Activated T-cell treated with anti-CD3 and anti-CD28 coated beads, Interleukin-2, amount 50 U/mL, for 1 hour (primary cell): ENCODE measurements around the gene USP9X.
A peak's percentile ranks its signal among the peaks of the same experiment; 100 is the strongest.
"Not testable (repeated sequence)": the region's sequence is repeated elsewhere in the genome, so short reads cannot be mapped to it uniquely, and the experiment has no call there.

Experiments
- DNase-seq: peaks from one replicate; pipeline ENCODE4 v3.0.0-alpha.2; 2020

Gene USP9X

GRCh38 chrX:41131766-41132165, 46.5 kb downstream of the USP9X start:
- no peak for DNase-seq

DNA sequence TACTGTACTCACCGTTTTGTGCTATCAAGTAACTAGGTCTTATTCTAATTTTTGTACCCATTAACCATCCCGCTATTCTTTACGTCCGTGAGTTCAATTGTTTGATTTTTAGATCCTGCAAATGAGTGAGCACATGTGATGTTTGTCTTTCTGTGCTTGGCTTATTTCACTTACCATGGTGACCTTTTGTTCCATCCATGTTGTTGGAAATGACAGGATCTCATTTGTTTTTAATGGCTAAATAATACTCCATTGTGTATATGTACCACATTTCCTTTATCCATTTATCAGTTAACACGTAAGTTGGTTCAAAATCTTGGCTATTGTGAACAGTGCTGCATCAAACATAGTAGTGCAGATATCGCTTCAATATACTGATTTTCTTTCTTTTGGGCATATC, 48.3 kb downstream of the USP9X start:
- no peak for DNase-seq

DNA sequence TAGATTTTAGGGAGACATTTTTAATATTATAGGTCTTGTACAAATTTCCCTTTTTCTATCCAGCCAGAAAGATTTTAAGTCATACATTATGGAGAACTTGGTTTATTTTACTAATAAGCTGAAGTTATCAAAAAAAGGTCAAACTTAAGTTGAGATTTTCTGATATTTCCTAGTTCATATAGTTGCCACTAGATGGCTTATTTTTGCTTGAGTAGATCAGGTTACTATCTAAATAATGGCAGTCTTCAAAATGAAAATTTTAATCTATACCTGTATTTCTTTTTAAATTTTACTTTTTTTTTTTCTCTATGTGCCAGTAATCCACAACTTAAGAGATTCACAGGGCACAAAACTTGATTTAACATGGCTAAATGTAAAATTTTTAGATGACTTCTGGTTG, 52.3 kb downstream of the USP9X start:
- DNase-seq: no peak

DNA sequence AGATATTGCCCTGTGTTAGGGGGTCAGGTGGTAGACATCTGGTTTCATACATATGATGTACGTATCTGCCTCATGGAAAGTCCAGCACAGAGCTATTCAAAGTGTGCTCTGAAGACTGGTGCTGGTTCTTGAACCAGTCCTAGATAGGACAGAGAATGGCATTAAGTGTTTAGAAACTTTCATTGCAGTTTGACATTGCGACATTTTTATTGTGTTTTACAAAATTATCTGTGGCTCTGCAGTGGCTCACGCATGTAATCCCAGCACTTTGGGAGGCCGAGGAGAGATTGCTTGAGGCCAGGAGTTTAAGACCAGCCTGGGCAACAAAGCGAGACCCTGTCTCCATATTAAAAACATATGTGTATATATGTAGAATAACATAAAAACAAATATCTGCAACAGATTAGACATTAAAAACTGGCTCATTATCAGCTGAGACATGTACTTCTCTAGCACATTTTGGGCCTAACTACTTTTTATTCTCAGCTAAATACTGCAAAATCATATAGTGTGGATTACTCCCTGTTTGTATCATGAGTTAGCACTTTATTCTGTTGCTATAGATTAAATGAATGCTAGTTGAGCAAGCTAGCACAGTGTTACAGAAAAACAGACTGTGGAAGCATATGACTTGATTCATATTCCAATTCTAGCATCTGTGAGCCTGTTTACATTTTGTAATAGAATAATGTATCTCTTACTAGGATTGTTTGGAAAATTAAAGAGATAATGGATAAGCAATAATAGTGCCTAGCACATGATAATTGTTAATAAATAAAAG, 57.1 kb downstream of the USP9X start:
- no peak for DNase-seq

DNA sequence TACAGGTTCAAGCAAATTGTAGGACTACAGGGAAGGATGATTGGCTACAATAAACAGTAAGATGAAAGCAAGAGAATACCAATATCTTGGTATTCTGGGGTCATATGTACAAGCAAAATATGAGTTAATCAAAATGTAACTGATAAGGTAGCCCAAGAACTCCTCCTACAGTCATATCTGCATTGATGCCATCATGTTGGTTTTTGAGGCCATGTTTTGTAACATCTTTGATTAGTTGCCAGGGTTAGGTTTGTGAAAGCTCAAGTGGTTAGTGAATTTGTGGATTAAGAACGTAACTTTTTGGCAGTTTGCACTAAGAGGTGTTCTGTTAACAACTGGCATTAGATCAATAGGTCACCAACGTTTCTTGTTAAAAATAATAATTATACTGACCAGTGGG, 59.6 kb downstream of the USP9X start:
- no peak for DNase-seq

DNA sequence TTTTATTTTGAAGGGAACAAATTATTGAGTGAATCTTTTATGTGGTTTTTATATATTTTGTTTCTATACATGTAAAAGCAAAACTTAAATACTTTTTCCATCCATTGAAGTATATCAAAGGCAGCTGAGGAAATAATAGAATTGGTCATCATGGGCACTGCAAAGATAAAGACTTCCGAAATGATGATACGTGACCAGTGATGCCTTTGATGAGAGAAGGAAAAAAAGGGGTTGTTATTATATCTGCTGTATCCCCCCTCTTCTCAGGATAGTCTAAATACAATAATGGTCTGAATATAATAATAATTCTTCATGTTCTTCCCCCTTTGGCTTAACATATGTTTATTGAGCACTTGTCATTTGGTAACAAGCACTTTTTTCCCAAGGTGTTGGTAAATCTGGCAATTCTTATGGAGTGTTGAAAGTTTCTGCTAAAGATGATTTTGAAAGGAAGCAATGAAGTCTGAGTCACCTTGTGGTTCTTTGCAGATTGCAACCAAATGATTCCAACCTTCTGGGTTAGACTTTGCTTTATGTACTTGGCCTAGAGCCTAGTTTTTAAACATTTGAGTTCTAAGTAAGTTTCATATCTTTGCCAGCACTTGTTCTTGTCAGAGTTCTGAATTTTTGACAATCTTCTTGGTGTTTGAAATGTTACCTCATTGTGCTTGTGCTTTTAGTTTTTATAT, 60.8 kb downstream of the USP9X start:
- no peak for DNase-seq

GRCh38 chrX:41148553-41148952, 63.3 kb downstream of the USP9X start:
- DNase-seq: no peak

- no peak for DNase-seq
Measured at GRCh38 chrX:41150043-41150442, 64.8 kb downstream of the USP9X start.

DNA sequence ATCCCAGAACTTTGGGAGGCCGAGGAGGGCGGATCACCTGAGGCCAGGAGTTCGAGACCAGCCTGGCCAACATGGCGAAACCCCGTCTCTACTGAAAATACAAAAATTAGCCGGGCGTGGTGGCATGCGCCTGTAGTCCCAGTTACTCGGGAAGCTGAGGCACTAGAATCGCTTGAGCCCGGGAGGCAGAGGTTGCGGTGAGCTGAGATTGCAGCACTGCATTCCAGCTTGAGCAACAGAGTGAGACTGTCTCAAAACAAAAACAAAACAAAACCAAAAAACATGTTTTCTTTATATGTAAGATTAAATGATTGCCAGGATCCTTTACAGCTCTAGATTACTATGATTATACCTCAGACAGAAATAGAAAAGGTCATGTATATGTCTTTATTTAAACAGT, 66.5 kb downstream of the USP9X start:
- not testable (repeated sequence) for DNase-seq

- no peak for DNase-seq
Measured at GRCh38 chrX:41152221-41152620, 67.0 kb downstream of the USP9X start.

- no peak for DNase-seq
Measured at GRCh38 chrX:41153448-41153847, 68.2 kb downstream of the USP9X start.

- DNase-seq: no peak
Measured at GRCh38 chrX:41153957-41154356, 68.7 kb downstream of the USP9X start.

DNA sequence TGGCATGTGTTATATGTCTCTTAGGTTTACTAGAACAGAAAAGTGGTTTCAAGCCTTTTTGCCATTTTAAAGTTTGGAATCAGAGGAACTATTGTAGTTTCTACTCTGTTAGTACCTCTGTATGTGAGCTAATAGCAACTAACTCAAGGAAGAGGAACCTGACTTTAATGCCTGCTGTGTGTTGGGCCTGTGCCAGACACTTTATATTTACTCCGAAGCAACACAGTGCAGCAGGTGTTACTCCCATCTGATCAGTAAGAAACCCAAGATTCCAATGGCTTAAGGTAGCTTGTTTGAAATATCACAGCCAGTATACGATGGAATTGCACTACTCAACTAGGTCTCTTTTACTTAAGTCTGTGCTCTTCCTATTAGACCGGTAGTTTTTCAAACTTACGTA, 79.2 kb downstream of the USP9X start:
- no peak for DNase-seq

- DNase-seq: no peak
Measured at GRCh38 chrX:41167888-41168287, 82.6 kb downstream of the USP9X start.

GRCh38 chrX:41176263-41176662, 91.0 kb downstream of the USP9X start:
- no peak for DNase-seq

GRCh38 chrX:41177297-41177696, 92.1 kb downstream of the USP9X start:
- DNase-seq: no peak

- no peak for DNase-seq
Measured at GRCh38 chrX:41178201-41178600, 93.0 kb downstream of the USP9X start.

DNA sequence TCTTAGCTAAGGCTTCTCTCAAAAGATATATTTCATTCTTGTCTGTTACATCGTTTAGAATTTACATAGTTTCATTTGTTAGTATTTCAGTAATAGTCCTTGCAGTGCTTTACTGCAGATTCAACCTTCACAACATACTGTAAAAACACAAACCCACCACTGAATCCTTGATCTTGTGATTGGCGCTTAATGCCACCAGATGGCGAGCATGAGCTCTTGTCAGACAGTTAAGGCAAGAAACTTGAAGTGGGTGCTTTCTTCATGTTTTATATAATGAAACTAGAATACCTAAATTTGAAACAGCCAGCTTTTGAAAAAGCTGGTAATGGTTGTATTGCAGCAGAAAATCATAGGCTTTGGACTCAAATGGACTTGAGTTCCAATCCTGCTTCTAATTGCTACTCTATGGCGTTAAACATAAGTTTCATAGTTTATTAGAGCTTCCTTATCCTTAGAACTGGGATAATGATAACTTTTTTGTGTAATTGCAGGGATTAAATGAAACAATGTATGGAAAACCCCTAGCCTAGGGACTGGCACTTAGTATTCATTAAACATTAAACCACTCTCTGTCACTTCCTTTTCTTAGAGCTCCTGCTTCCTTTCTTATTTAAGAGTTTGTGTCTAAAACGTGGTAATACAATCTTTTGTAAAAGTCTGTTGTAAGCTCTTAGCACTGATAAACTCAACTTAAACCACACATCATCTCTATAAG, 95.1 kb downstream of the USP9X start:
- peak; percentile 48 for DNase-seq

DNA sequence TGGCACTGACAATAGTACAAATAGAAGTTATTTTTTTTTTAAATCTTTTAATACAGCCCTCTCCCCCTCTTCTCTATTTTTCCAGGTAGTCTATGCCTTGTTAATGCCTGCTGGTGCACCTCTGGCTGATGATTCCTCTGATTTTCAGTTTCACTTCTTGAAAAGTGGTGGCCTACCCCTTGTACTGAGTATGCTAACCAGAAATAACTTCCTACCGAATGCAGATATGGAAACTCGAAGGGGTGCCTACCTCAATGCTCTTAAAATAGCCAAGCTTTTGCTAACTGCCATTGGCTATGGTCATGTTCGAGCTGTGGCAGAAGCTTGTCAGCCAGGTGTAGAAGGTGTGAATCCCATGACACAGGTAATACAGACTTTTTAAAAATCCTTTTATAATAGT, 99.1 kb downstream of the USP9X start:
- DNase-seq: no peak

DNA sequence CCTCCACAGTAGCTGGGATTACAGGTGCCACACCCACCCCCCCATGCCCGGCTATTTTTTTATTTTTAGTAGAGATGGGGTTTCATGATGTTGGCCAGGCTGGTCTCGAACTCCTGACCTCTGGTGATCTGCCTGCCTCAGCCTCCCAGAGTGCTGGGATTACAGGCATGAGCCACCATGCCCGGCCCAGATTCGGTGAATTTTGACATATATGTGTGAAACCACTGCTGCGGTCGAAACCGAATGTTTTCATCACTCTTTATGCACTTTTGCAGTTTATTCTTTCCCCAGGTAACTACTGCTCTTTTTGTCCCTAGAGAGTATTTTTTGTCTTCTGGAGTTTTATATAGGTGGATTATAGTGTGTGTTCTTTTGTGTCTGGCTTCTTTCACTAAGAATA, 101.7 kb downstream of the USP9X start:
- DNase-seq: not testable (repeated sequence)

DNA sequence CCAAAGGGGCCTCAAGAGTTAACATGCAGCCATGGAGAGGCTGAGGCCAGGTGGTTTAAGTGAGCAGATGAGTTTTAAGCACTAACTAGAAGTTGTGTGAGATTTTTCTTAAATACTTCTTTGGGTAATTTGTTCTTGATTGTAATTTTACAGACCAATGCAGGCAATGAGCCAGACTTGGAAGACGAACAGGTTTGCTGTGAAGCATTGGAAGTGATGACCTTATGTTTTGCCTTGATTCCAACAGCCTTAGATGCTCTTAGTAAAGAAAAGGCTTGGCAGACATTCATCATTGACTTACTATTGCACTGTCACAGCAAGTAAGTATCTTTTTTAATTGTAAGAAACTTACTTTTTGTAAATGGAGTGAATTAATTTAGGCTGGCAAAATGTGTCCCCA, 103.9 kb downstream of the USP9X start:
- no peak for DNase-seq

- DNase-seq: no peak
Measured at GRCh38 chrX:41192880-41193279, 107.6 kb downstream of the USP9X start.

DNA sequence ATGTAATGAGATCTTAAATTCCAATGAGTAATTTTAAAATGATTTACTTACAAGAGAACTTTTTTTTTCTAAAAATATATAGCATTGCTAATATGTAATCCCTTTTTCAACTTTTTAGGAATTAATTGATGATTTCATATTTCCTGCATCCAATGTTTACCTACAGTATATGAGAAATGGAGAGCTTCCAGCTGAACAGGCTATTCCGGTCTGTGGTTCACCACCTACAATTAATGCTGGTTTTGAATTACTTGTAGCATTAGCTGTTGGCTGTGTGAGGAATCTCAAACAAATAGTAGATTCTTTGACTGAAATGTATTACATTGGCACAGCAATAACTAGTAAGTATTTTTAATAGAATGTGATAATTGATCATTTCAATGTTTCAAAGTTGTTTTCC, 113.2 kb downstream of the USP9X start:
- no peak for DNase-seq

DNA sequence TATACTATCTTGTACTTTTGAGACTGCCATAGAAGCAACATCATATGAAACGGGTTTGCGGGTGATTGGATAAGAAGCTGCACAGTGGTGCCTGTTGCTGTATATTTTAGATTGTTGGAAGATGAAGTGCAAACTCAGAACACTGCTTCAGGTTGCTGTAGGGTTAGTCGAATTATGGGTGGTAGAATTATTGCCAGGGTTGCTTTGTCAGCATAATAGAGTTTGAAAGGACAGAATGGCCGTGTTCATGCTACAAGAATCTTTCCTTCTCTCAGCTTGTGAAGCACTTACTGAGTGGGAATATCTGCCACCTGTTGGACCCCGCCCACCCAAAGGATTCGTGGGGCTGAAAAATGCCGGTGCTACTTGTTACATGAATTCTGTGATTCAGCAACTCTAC, 115.5 kb downstream of the USP9X start:
- no peak for DNase-seq
